Gastrocnemius medialis (tissue), 4 donors: Measurements from ENCODE around the gene TSHZ3.

Experiments
- POLR2A ChIP-seq, 2 donors: fragments of 450-650 bp; IDR thresholded peaks; one replicate each; pipeline ENCODE4 v1.6.1; 2017; ENCODE audit warnings: antibody characterized with exemption in 2 of 2, mild to moderate bottlenecking in 2 of 2, moderate library complexity in 2 of 2
- TF ChIP-seq, protein P1 (sequence below), 5 experiments: fragments of 450-650 bp in 3 of 5; fragments of 200-600 bp in 2 of 5; sonication (generic) in 2 of 5; IDR thresholded peaks in 4 of 5; conservative IDR thresholded peaks in 1 of 5; 1 replicate in 4 of 5; 2 replicates in 1 of 5; pipeline ENCODE4 v1.5.1; 2016 to 2019; ENCODE audit warnings: antibody characterized with exemption in 5 of 5, mild to moderate bottlenecking in 3 of 5, moderate library complexity in 3 of 5

DNA sequence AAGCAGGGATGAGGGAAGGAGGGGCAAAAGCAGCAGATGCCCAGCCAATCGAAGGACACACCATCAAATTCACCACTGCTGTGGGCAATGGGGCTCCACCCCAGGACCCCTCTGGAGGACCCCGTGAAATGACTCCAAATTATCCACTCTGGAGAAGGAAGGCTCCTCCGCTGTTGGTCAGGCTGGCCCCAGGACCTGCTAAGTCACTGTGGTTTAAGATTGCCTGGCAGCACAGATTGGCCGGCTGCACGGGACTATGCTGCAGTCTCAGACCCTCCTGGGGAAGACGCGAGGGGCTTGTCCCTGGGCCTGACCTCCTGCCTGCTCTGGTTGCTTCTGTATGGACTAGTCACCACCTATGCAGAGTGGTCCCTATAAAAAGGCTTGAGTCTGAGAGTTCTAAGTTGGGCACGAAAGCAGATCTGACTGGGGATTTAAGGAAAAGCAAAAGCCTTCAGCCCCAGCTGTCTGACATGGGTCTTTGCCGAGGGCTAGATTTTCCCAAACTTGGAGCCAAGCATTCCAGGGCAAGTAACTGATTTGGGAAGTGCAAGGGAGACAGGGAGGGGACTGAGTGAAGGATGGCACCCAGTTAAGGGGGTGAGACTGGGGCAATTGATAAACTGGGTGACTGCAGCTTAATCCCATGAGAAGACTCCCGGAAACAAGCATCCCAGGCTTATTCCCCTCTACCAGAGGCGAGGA lies 91.7 kb downstream of the TSHZ3 start:
- TF ChIP-seq, protein P1, sequence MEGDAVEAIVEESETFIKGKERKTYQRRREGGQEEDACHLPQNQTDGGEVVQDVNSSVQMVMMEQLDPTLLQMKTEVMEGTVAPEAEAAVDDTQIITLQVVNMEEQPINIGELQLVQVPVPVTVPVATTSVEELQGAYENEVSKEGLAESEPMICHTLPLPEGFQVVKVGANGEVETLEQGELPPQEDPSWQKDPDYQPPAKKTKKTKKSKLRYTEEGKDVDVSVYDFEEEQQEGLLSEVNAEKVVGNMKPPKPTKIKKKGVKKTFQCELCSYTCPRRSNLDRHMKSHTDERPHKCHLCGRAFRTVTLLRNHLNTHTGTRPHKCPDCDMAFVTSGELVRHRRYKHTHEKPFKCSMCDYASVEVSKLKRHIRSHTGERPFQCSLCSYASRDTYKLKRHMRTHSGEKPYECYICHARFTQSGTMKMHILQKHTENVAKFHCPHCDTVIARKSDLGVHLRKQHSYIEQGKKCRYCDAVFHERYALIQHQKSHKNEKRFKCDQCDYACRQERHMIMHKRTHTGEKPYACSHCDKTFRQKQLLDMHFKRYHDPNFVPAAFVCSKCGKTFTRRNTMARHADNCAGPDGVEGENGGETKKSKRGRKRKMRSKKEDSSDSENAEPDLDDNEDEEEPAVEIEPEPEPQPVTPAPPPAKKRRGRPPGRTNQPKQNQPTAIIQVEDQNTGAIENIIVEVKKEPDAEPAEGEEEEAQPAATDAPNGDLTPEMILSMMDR (IDR thresholded peaks at IDR 0.05 in 4 of 5, conservative IDR thresholded peaks at IDR 0.05 in 1 of 5), result no peak
- TF ChIP-seq POLR2A (IDR thresholded peaks at IDR 0.05), result no peak
